Omental fat pad (tissue), 4 donors: ENCODE measurements around the gene ASGR1. TPM values are rescaled to one million over a fixed set of nuclear protein-coding genes. Genes with fewer than 3 reads are reported as not detected.

Experiments used
- ATAC-seq: fragments of 150-250 bp; one replicate; pipeline ENCODE4 v1.9.1; 2016; ENCODE audit warnings: mild to moderate bottlenecking, moderate library complexity; ENCODE audit not compliant: low FRiP score
- DNase-seq: peaks from one replicate; pipeline ENCODE4 v3.0.0-alpha.2; 2019; ENCODE audit warnings: low spot score
- CTCF ChIP-seq, 3 donors: fragments of 450-650 bp; IDR thresholded peaks; one replicate each; pipeline ENCODE4 v1.5.1; 2016 to 2017; ENCODE audit warnings: antibody characterized with exemption in 3 of 3, mild to moderate bottlenecking in 3 of 3, moderate library complexity in 2 of 3
- small RNA-seq: library from RNA; depleted of rRNA; stranded (forward); fragments of <200 nt; gene quantifications from one replicate; pipeline ENCODE3, GENCODE V24; 2016
- total RNA-seq, 4 donors: library from RNA; depleted of rRNA; stranded (reverse); fragments of >200 nt; gene quantifications; one replicate each; pipeline ENCODE4 v1.1.0, GENCODE V29; 2016

Gene ASGR1
- total RNA-seq, 4 donors from 2014 or later = 0.56 to 2.5 (median 1.4) TPM

DNA sequence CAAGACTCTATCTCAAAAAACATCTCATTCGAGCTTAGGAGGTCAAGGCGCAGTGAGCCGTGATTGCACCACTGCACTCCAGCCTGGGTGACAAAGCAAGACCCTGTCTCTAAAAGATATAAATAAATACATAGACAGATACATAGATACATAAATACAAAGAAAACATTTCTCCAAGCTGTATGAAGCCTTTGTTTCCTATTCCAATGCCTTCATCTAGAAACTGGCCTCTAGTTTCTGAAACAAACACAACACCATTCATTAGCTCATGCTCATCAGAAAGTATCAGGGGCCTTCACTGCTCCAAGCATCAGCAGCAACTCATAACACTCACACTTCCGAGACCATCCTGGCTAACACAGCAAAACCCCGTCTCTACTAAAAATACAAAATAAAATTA, 54.2 kb downstream of the ASGR1 start:
- no peak for ATAC-seq

DNA sequence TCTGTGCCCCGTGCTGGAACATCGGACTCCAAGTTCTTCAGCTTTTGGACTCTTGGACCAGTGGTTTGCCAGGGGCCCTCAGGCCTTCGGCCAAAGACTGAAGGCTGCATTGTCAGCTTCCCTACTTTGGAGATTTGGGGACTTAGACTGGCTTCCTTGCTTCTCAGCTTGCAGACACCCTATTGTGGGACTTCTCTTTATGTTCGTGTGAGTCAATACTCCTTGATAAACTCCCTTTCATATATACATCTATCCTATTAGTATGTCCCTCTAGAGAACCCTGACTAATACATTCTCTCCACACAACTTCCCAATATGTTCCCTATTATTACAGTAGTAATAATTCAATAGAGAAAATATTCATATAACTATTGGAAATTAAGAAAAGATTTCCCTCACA, 55.3 kb downstream of the ASGR1 start:
- TF ChIP-seq CTCF (IDR thresholded peaks at IDR 0.05) = no peak
- DNase-seq = no peak
- ATAC-seq = no peak

More for the DNA sequence above, 54.2 kb downstream of the ASGR1 start:
- no peak for TF ChIP-seq CTCF (IDR thresholded peaks at IDR 0.05)
- no peak for DNase-seq

Small RNAs within 50 kb of the gene (small RNA-seq; reads per million reads assigned to genes)
- not detected for gene AC120057.4
- 5.3 reads per million, percentile 78 among the genes with 10 or more reads in this experiment for gene MIR324

Other genes with a start within 250 kb of the ASGR1 start
- gene ALOX12, start 183.3 kb downstream of the ASGR1 start, total RNA-seq = under 1 TPM in 1 of 4 donors, not detected in 3; 0.25 TPM
- gene RNASEK, start 166.7 kb downstream of the ASGR1 start, total RNA-seq = 100 to 1,000 TPM in 3 of 4 donors, 10 to 100 TPM in 1; 34.4 to 253 (median 130) TPM
- 10 to 100 TPM in 1 of 4 donors, 1 to 10 TPM in 3; 4.6 to 11.2 (median 8.2) TPM for gene BCL6B, start 156.3 kb downstream of the ASGR1 start, total RNA-seq
- 1 to 10 TPM in 3 of 4 donors, under 1 TPM in 1; 0.74 to 2.2 (median 1.5) TPM for gene SLC16A13, start 143.4 kb downstream of the ASGR1 start, total RNA-seq
- gene SLC16A11, start 135.3 kb downstream of the ASGR1 start, total RNA-seq = under 1 TPM in 3 of 4 donors, not detected in 1; 0.44 to 0.60 (median 0.47) TPM
- gene CLEC10A, start 99.1 kb downstream of the ASGR1 start, total RNA-seq = 10 to 100 TPM in 3 of 4 donors, 1 to 10 TPM in 1; 7.2 to 21.7 (median 15.7) TPM
- gene ASGR2, start 64.5 kb downstream of the ASGR1 start, total RNA-seq = 1 to 10 TPM in 2 of 4 donors, under 1 TPM in 1, not detected in 1; 0.84 to 3.1 (median 1.6) TPM
- 10 to 100 TPM in 3 of 4 donors, 1 to 10 TPM in 1; 8.7 to 12.5 (median 11.6) TPM for gene DLG4, start 40.5 kb upstream of the ASGR1 start, total RNA-seq
- gene ACADVL, start 40.6 kb upstream of the ASGR1 start, total RNA-seq = 100 to 1,000 TPM; 677 to 996 (median 722) TPM
- gene DVL2, start 55.1 kb upstream of the ASGR1 start, total RNA-seq = 10 to 100 TPM; 22.7 to 41.6 (median 23.6) TPM
- 10 to 100 TPM; 22.1 to 43.8 (median 28.9) TPM for gene PHF23, start 60.1 kb upstream of the ASGR1 start, total RNA-seq
- 100 to 1,000 TPM; 316 to 526 (median 376) TPM for gene GABARAP, start 63.1 kb upstream of the ASGR1 start, total RNA-seq
- 10 to 100 TPM; 47.9 to 66.2 (median 61.8) TPM for gene CTDNEP1, start 72.4 kb upstream of the ASGR1 start, total RNA-seq
- gene ELP5, start 72.8 kb upstream of the ASGR1 start, total RNA-seq = 10 to 100 TPM; 25.9 to 34.5 (median 30.1) TPM
- 1 to 10 TPM; 3.0 to 9.0 (median 7.4) TPM for gene CLDN7, start 83.1 kb upstream of the ASGR1 start, total RNA-seq
- gene SLC2A4, start 102.3 kb upstream of the ASGR1 start, total RNA-seq = 10 to 100 TPM in 3 of 4 donors, 1 to 10 TPM in 1; 8.9 to 29.2 (median 12.1) TPM
- gene YBX2, start 115.3 kb upstream of the ASGR1 start, total RNA-seq = 1 to 10 TPM in 3 of 4 donors, under 1 TPM in 1; 0.65 to 3.3 (median 1.5) TPM
- 100 to 1,000 TPM; 127 to 408 (median 282) TPM for gene EIF5A, start 128.3 kb upstream of the ASGR1 start, total RNA-seq
- gene GPS2, start 136.0 kb upstream of the ASGR1 start, total RNA-seq = 10 to 100 TPM; 49.6 to 91.3 (median 75.9) TPM
- gene NEURL4, start 150.0 kb upstream of the ASGR1 start, total RNA-seq = 10 to 100 TPM; 10.4 to 16.1 (median 11.5) TPM
- 10 to 100 TPM in 1 of 4 donors, 1 to 10 TPM in 3; 3.3 to 13.1 (median 8.1) TPM for gene ACAP1, start 157.2 kb upstream of the ASGR1 start, total RNA-seq
- 1 to 10 TPM; 6.7 to 9.9 (median 8.4) TPM for gene KCTD11, start 172.8 kb upstream of the ASGR1 start, total RNA-seq
- not detected for gene TMEM95, start 175.8 kb upstream of the ASGR1 start, total RNA-seq
- 10 to 100 TPM in 1 of 4 donors, 1 to 10 TPM in 2, under 1 TPM in 1; 0.95 to 13.5 (median 5.2) TPM for gene TNK1, start 201.7 kb upstream of the ASGR1 start, total RNA-seq
- 10 to 100 TPM; 11.1 to 16.9 (median 16.6) TPM for gene PLSCR3, start 215.2 kb upstream of the ASGR1 start, total RNA-seq
- 10 to 100 TPM; 45.8 to 98.2 (median 83.2) TPM for gene TMEM256, start 224.7 kb upstream of the ASGR1 start, total RNA-seq
- 1 to 10 TPM; 6.1 to 8.8 (median 8.1) TPM for gene NLGN2, start 228.5 kb upstream of the ASGR1 start, total RNA-seq
- not detected for gene SPEM1, start 241.0 kb upstream of the ASGR1 start, total RNA-seq
- not detected for gene SPEM2, start 246.2 kb upstream of the ASGR1 start, total RNA-seq
- not detected for gene SPEM3, start 249.5 kb upstream of the ASGR1 start, total RNA-seq